Stimulated activated CD4-positive, alpha-beta T cell treated with anti-CD3 and anti-CD28 coated beads, Interleukin-1b, Interleukin-23, amount 100 ng/mL, for 24 hours (primary cell): ENCODE measurements around the gene FAM107B.
"Not testable (repeated sequence)": the region's sequence is repeated elsewhere in the genome, so short reads cannot be mapped to it uniquely, and the experiment has no call there.

ENCODE experiments used
- DNase-seq, 4 experiments: peaks; one replicate each; pipeline ENCODE4 v3.0.0-alpha.2; 2020; ENCODE audit warnings: low read depth in 4 of 4, low spot score in 1 of 4

Gene FAM107B

GRCh38 chr10:14667280-14667679 is 107.4 kb downstream of the FAM107B start:
- DNase-seq: no peak

GRCh38 chr10:14665865-14666857 is 108.5 kb downstream of the FAM107B start:
- DNase-seq: no peak

- no peak for DNase-seq
Observed at GRCh38 chr10:14665304-14665703, 109.4 kb downstream of the FAM107B start.

- DNase-seq: no peak
Observed at GRCh38 chr10:14664345-14664744, 110.4 kb downstream of the FAM107B start.

- no peak for DNase-seq
Observed at GRCh38 chr10:14661818-14662217, 112.9 kb downstream of the FAM107B start.

GRCh38 chr10:14660831-14661230 is 113.9 kb downstream of the FAM107B start:
- no peak for DNase-seq

GRCh38 chr10:14659626-14660196 is 115.0 kb downstream of the FAM107B start:
- DNase-seq: peak in 2 of 4 experiments; percentile 13 to 14

GRCh38 chr10:14659137-14659536 is 115.6 kb downstream of the FAM107B start:
- DNase-seq: not testable (repeated sequence)

GRCh38 chr10:14658331-14659127 is 116.2 kb downstream of the FAM107B start:
- no peak for DNase-seq

GRCh38 chr10:14656052-14656730 is 118.5 kb downstream of the FAM107B start:
- DNase-seq: no peak

GRCh38 chr10:14654821-14655382 is 119.8 kb downstream of the FAM107B start:
- no peak for DNase-seq

GRCh38 chr10:14653271-14654161 is 121.2 kb downstream of the FAM107B start:
- DNase-seq: no peak

GRCh38 chr10:14652816-14653215 is 121.9 kb downstream of the FAM107B start:
- DNase-seq: no peak

GRCh38 chr10:14652067-14652466 is 122.6 kb downstream of the FAM107B start:
- DNase-seq: no peak

GRCh38 chr10:14649739-14650138 is 125.0 kb downstream of the FAM107B start:
- DNase-seq: no peak

- no peak for DNase-seq
Observed at GRCh38 chr10:14648946-14649345, 125.8 kb downstream of the FAM107B start.

GRCh38 chr10:14648005-14648765 is 126.5 kb downstream of the FAM107B start:
- peak; percentile 22 to 48 (median 38) for DNase-seq

- DNase-seq: no peak
Observed at GRCh38 chr10:14645239-14645960, 129.3 kb downstream of the FAM107B start.
